NCI-H446 treated with DMSO at 0.1 percent for 48 hours (cell line): ENCODE measurements around the gene ACSM4.

Experiments
- DNase-seq: peaks from one replicate; lab custom pipeline; 2025; lab: John Stamatoyannopoulos, UW

The ACSM4 gene

DNA sequence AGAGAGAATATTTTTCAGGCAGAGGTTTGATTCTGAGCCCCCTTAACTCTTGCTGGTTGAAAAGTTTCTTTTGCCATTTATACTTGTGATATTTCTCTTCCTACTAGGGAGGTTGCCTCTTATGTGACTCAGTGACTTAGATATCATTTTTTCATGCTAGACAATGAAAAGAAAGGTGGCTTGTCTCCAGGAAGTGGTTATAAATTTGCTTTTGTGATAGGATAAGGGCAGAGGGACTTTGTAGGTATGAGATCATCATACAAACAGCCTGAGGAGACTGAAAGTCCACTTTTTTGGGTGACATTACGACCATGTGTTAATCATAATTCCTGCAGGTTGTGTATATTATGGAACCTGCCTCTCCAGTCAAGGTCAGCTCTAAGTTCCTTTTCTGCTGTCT is 35.8 kb downstream of the ACSM4 start:
- DNase-seq = no peak

DNA sequence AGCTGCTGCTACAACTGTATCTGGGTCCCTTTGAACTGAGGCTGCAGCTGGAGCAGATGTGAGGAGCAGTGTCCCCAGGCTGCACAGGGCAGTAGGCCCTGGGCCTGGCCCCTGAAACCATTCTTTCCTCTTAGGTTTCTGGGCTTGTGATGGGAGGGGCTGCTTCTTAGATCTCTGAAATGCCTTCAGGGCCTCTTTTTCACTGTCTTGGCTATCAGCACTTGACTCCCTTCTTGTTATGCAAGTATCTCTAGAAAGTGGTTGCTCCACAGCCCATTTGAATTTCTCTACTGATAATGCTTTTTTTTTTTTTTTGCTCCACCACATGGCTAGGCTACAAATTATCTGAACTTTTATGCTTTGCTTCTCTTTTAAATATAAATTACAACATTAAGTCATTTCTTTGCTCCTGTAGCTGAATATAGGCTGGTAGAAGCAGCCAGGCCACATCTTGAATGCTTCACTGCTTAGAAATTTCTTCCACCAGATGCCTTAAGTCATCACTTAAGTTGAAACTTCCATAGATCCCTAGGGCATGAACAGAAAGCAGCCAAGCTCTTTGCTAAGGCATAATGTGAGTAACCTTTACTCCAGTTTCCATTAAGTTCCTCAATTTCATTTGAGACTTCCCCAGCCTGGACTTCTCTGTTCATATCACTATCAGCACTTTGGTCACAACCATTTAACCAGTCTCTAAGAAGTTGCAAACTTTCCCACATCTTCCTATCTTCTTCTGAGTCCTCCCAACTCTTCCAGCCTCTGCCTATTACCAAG is 41.1 kb downstream of the ACSM4 start:
- no peak for DNase-seq

DNA sequence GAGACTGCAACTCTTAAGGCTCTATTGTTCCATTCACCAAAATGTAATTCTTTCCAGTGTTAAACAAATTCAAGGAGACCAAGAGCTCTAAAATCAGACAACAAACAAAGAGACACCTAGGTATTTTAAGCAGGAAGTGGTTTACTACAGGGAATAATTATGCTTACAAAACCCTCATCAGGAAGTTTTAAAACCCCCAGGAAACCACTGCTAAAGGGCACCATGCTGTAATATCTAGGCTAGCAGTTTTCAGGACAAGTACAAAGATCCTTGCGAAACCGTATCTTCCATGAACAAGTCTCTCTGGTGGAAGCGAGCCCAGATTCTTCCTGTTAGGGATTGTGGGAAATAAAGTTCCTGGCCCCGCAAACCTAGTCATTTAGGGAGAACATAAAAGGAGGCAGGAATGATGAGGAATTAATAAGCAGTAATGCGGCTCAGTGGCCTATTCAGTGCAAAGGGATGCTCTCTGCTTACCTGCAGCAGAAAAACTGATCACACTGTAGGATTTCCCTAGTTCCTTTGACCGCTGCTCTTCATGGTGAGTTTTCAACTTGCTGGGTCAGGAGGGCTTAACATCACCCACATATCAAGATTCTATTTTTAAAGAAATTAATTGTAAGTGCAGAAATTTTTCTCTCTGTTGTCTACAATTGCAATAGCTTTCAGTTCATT is 42.8 kb downstream of the ACSM4 start:
- DNase-seq = no peak

DNA sequence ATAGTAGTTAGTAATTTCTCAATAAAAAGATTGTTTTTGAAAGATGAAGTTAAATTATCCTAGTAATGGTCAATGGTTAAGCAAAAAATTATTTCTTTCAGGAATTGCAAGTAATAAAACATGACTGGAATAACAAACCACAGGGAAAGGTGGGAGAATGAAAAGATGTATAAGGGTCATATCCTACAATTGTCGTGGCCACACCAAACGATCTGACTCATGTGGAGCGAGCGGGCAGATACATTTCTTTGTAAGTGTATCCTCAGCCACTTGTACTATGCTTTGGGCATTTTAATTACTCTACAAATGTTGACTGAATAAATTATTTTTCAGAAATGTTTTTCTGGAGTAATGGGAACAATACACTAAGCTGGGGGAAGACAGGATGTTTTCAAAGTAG is 45.5 kb downstream of the ACSM4 start:
- no peak for DNase-seq

DNA sequence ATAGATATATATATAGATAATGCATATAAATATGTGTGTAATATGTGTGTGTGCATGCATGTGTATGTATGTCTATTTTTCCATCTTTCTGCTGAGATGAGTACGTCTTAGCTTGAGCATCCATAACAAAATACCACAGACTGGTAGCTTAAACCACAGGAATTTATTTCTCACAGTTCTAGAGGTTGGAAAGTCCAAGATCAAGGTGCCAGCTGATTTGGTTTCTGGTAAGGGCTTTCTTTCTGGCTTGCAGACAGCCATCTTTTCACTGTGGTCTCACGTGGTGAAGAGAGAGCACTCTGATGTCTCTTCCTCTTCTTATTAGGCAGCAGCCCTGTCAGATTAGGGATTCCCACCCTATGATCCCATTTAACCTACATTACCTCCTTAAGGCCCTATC is 47.3 kb downstream of the ACSM4 start:
- no peak for DNase-seq

DNA sequence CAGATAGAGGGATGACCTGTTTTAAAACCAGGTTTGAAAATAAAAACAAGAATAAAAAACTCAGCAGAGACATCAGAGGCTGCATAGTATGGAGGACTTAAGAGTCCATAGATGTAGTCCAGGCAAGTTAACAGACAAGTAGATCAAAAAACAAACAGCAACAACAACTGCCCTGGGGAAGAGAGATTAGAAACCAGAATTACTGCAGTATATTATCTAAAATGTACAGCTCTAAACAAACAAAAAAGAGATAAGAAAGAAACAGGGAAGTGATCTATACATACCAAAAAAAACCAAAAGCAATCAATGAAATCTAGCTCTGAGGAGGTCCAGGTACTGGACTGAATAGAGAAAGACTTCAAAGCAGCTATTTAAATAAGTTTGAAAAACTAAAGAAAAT is 48.8 kb downstream of the ACSM4 start:
- no peak for DNase-seq

DNA sequence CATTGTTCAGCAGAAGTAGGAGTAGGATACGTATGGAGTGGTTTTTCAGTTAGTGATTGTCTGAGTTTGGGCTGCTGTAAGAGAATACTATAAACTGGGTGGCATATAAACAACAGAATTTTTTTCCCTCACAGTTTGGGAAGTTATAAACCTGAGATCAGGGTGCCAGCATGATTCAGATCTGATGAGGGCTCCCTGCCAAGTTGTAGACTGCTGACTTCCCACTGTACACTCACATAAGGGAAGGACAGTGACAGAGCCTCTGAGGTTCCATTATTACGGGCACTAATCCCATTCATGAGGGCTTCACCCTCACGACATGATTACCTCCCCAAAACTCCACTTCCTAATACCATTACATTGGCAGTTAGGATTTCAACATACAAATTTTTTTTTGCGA is 50.7 kb downstream of the ACSM4 start:
- DNase-seq = no peak

DNA sequence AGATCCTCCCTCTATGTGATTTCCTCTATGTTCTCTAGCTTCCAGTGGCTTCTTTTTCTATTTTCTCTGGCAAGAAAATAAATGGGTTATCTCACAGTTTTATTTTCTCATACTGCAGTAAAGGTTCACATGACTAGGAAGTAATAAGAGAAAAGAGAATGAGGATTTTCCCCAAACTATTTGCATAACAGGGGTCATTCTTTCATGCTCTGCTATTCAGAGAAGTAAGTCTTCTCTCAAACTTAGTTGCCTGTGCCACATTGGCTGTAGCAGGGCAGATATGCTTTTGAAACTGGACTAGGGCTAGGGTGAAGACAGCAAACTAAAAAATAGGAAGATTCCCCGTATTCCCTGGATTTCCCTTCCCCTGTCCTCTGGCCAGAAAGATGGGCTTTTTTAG is 57.4 kb downstream of the ACSM4 start:
- no peak for DNase-seq

DNA sequence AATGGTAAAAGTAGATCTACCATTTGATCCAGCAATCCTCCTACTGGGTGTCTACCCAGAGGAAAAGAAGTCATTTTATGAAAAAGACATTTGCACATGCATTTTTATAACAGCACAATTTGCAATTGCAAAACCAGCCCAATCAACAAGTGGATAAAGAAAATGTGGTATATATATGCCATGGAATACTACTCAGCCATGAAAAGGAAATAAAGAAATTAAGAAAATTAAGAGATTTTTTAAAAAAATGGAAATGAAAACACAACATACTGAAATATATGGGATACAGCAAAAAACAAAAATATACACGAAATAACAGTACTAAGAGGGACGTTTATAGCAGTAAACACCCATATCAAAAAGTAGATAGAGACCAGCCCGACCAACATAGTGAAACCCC is 58.9 kb downstream of the ACSM4 start:
- DNase-seq = no peak

DNA sequence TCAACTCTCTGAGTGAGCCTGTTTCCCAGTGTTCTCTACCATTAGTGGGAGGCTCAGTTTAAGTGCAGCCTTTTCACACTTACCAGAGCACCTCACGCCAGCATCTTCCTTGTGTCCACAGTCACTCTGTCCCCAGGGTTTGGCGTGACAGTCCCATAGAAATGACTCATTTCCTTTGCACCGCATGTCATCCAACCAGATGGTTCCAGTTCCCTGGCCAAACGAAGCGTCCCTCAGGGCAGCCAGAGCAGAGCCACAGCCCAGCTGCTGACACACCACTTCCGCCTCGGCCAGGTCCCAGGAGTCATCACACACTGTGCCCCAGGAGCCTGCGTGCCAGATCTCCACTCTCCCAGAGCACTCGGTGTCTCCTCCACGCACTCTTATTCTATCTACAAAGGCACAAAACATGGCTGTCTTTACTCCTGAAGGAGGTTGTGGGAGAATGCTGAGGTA is 65.4 kb downstream of the ACSM4 start:
- DNase-seq = no peak

DNA sequence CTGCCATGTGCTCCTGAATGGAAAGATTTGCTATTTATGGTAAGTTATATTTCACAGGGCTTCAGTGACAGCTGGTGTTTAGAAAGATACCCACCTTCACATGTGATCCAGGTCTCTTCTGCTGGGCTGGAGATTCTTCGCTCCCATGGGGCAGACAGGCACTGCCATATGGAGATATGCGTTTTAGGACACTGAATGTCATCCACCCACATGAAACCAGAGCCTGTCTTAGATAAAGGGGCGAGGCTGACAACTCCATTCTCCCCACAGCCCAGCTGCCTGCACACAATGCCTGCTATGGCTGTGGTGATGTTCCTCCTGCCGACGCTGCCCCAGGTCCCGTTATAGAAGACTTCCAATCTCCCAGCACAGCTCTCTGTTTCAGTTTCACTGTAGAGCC is 69.4 kb downstream of the ACSM4 start:
- no peak for DNase-seq

DNA sequence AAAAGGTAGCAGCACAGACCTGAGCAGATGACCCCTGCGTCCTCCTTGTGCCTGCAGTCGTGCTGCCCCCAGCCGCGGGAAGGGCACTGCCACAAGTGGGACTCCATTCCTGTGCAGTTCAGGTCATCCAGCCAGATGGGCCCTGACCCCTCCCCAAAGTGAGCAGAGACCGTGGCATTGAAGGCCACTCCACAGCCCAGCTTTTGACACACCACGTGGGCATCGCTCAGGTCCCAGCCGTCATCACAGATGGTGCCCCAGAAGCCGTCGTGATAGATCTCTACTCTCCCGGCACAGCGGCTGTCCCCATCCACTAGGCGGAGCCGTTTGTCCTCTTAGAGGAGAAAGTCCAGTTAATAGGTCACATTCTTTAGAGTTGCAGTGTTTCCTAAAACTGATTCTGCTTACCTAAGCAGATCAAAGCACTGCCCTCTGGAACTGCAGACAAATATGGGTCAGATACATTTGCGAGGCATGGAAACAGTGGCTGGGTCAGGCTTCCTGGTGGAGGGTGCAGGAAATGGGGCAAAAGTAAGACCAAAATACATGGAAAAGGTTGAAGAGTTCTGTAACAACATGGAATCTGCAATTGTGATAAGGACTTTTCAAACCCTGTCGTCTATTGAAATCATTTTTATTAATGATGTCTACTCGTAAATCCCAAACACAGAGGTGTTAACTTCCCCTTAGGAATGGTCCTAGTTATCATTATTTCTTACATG is 70.7 kb downstream of the ACSM4 start:
- no peak for DNase-seq

DNA sequence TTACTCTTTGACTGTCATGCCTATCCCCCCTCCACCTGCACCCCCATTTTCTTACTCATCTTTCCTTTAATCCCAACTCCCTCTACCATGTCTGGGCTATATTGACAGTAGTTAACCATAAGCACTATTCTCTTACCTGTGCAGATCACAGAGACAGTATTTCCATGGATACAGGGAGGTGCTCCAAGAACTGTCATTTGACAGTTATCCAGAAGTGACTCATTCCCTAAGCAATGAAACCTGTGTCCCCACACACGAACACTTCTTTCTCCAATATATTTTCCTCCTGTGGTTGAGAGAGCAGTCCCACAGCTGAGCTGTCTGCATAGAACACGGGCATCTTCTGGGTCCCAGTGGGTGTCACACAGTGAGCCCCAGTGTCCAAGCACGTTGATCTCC is 71.3 kb downstream of the ACSM4 start:
- no peak for DNase-seq

DNA sequence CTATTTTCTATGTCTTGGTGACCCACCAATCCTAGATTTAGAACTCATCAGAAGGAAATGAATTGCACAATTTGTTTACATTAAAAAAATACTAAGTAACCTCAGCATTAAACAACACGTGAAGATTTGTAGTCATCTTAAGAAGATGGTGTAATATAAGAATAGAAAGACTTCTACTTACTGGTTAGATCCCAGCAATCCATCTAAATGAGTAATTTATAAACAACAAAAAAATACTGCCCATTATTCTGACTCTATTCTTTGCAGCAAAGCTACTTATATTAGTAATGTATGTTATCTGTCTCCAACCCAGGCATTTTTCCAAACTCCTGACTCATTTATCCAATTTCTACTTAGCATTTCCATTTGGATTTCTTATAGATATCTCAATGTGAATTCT is 72.3 kb downstream of the ACSM4 start:
- DNase-seq = no peak
